Astrocyte of the spinal cord (primary cell): Measurements from ENCODE around the gene ST6GALNAC5.

ENCODE experiments used
- DNase-seq: peaks from one replicate; pipeline ENCODE4 v3.0.0; 2011; ENCODE audit warnings: low read depth, low spot score
- H3K4me3 ChIP-seq: 2 replicates; pipeline ENCODE4 v1.5.1; 2011; ENCODE audit warnings: low read depth, mild to moderate bottlenecking, low read length, moderate library complexity
- in situ Hi-C: cut with HindIII; loops from 2 replicates; pipeline ENCODE4 v1.10.0; 2017; ENCODE audit warnings: low sequenced_read_pairs
- TF ChIP-seq, protein P1 (sequence below): IDR thresholded peaks from 2 replicates; pipeline ENCODE4 v1.5.1; 2012; ENCODE audit warnings: low read depth, mild to moderate bottlenecking, low read length, inconsistent platforms

The ST6GALNAC5 gene

DNA sequence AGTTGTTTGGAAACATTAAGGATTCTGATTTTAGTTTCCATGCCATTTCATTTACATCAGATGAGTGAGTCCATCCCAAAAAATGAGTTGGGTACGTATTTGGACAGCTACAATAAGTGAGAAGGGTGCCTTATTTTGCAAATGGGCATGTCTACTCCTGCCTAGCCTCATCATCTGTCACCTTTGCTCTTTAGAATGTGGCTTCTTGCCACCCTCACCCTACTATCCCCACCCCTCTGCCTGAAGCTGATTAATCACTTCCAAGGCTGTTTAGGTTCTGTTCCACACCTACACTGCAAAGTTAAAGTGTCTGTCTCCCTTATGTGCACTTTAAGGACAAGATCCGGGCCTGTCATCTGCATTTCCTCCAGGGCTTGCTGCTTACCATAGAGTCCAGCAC, 61.2 kb downstream of the ST6GALNAC5 start:
- H3K4me3 ChIP-seq = no peak overlapping the region
- in situ Hi-C loops = no loop called here
- no peak for DNase-seq
- TF ChIP-seq, protein P1, sequence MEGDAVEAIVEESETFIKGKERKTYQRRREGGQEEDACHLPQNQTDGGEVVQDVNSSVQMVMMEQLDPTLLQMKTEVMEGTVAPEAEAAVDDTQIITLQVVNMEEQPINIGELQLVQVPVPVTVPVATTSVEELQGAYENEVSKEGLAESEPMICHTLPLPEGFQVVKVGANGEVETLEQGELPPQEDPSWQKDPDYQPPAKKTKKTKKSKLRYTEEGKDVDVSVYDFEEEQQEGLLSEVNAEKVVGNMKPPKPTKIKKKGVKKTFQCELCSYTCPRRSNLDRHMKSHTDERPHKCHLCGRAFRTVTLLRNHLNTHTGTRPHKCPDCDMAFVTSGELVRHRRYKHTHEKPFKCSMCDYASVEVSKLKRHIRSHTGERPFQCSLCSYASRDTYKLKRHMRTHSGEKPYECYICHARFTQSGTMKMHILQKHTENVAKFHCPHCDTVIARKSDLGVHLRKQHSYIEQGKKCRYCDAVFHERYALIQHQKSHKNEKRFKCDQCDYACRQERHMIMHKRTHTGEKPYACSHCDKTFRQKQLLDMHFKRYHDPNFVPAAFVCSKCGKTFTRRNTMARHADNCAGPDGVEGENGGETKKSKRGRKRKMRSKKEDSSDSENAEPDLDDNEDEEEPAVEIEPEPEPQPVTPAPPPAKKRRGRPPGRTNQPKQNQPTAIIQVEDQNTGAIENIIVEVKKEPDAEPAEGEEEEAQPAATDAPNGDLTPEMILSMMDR = no peak

DNA sequence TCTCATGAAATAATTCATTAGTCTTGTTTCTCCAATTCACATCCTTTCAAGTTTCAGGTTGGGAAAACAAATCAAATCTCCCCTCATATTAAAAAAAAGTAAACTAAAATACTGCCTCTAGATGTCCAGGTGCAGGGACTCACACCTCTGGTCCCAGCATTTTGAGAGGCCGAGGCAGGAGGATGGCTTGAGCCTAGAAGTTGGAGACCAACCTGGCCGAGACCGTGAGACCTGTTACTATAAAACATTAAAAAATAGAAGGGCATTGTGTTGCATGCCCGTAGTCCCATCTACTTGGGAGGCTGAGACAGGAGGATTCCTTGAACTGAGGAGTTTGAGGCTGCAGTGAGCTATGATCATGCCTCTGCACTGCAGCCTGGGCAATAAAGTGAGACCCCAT, 61.9 kb downstream of the ST6GALNAC5 start:
- no peak for DNase-seq
- no peak overlapping the region for H3K4me3 ChIP-seq
- in situ Hi-C loops = no loop called here
- TF ChIP-seq, protein P1 = no peak

DNA sequence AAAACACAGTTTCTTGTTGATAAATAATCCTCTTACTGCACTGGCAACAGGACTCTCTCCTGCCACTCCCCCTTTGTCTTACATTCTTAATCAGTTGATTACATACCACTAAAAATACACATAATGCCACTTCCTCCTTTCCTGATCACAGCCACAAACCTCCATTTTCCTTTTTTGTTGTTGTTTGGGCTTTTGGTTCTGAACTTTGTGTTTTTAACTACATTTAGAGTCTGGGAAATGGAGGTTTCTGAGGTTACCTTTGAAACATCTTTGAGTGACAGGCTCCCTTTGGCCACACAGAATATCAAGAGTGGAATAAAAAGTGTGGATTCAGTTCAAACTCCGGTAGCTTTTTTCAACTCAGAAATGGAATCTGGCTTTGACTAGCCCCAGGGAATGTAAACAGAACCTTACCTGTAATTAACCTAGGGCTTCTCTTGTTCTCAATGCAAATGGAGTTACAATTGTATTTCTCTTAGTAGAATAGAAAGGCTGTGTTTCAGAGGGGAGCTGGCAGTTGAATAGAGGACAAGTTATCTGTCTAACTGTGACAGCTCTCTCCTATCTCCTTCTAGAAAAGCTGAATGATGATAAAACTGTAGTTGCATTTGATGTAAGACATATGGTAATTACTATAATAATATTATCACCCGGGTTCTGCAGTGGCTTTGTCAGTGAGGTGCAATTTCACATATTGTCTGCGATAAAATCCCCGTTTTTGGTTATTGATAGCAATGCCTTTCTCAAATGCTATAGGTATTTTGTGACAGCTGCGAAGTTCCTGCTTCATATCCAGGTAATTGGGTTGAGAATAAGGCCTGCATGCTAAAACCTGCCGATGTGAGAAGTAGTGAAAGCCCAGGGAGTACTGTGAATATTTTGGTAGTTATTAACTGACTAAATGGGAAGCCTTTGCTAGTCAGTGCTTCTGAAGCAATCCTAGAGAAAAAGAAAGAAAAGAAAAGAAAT, 66.9 kb downstream of the ST6GALNAC5 start:
- in situ Hi-C loops = no loop called here
- no peak for DNase-seq
- TF ChIP-seq, protein P1 = no peak
- no peak overlapping the region for H3K4me3 ChIP-seq

DNA sequence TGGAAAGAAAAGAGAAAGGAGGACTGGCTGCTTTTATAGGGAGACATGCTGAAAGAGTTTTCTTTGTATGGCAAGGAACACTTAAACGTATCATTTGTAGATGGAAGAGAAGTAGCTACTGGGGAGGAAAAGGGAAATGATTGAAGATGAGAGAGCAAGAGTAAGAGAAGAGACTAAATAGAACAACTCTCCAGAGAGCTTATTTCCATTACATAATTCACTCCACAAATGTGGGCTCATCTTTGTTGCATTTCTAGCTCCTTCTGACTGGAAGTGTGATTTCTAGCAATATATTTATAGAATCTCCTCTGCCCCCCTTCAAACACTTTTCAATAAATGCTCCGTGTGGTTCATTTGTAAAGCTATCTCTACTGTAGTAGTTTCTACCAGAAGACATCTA, 71.0 kb downstream of the ST6GALNAC5 start:
- DNase-seq = no peak
- H3K4me3 ChIP-seq = no peak overlapping the region
- in situ Hi-C loops = no loop called here
- TF ChIP-seq, protein P1 = no peak

DNA sequence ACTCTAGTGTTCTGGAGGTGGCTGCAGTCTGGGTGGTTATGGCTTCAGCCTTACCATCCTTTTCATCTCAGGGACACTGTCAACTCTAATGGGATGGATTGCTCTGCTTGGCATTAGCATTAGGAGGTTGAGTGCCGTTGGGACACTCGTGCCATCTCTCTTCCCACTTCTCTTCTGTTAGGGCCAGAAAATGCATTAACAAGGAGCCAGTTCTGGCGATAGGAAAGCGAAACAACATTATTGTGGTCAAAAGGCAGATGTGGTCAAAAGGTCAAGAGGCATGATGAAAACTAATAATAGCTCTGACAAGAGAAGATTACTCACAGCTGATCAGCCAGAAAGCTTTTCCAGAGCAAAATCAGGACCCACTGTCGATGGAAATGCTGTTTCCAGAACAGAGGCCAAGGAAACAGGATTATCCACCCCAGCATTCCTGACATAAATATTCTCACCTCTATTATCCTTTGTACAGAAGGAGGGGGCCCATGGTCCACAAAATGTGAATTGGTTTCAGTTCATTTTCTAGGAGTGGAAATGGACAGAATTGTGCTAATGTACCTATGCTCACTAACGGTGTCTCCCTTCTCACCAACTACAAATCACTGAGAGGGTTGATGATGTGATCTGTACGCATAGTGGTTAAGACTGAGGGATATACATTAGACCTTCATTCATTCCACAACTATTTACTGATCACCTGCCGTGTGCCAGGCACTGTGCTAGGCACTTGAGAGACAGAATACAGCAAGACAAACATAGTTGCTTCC, 72.0 kb downstream of the ST6GALNAC5 start:
- peak; percentile 34 for DNase-seq
- in situ Hi-C loops = no loop called here
- TF ChIP-seq, protein P1 = no peak
- no peak overlapping the region for H3K4me3 ChIP-seq

DNA sequence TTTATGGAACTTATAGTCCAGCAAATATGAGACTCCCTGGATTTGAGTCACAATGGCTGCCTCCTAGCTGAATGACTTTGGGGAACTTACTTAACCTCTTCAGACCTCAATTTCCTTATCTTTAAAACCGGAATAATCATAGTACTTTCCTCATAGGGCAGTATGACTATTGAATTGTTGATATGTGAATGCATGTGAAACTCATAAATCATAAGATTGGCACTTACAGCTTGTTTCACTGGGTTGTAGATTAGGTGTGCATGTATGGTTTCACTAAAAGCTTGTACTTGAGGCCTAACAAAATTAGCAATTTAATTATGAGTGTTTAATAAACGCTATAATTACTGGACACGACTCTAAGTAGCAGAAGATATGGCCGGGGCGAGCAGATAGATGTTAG, 72.5 kb downstream of the ST6GALNAC5 start:
- DNase-seq = no peak
- H3K4me3 ChIP-seq = no peak overlapping the region
- in situ Hi-C loops = no loop called here
- TF ChIP-seq, protein P1 = no peak
